ENCODE results near the gene PIR.

PIR gene

DNA sequence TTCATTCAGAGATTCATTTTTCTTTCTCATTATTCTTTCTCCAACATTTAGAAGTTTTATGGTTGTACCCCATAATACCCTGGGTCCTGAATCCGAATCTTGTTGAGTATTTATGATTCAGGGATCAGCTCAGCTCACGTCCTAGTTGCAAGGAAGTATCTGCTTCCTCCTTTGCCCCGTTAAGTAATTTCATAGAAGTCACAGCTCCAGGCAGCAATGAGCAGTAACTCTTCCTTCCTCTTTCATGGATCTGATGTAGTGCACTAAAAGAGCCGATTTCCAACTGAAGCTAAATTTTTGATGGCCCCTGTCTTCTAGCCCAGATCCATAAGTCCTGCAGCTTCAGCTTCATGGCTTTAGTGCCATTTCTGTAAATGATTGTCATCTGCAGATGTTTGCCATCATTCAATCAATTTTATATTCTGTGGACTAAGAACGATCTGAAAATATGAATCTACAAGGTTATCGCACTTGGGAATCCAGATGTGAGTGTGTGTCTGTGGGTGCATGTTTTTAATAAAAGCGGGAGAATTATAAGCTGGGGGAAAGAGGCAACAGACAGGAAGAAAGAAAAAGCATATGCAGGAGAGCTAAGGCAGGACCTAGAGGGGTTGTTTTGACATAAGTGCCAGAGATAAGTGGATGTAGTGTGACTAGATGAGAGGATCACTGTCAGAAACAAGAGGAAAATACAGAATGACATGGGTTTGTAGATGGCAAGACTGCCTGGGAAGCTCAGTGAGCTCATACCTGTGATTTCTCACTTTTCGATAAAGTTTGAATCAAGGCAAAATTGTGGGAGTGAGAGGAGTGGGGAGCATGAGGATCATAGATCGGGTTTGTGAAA is 126.4 kb downstream of the PIR start:
- TF ChIP-seq, protein P1, sequence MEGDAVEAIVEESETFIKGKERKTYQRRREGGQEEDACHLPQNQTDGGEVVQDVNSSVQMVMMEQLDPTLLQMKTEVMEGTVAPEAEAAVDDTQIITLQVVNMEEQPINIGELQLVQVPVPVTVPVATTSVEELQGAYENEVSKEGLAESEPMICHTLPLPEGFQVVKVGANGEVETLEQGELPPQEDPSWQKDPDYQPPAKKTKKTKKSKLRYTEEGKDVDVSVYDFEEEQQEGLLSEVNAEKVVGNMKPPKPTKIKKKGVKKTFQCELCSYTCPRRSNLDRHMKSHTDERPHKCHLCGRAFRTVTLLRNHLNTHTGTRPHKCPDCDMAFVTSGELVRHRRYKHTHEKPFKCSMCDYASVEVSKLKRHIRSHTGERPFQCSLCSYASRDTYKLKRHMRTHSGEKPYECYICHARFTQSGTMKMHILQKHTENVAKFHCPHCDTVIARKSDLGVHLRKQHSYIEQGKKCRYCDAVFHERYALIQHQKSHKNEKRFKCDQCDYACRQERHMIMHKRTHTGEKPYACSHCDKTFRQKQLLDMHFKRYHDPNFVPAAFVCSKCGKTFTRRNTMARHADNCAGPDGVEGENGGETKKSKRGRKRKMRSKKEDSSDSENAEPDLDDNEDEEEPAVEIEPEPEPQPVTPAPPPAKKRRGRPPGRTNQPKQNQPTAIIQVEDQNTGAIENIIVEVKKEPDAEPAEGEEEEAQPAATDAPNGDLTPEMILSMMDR (conservative IDR thresholded peaks at IDR 0.05; ENCODE audit: low read depth, low read length) = no peak
- no peak for DNase-seq (ENCODE audit: low read depth)
- no peak overlapping the region for H3K4me3 ChIP-seq (ENCODE audit: low read length)

DNA sequence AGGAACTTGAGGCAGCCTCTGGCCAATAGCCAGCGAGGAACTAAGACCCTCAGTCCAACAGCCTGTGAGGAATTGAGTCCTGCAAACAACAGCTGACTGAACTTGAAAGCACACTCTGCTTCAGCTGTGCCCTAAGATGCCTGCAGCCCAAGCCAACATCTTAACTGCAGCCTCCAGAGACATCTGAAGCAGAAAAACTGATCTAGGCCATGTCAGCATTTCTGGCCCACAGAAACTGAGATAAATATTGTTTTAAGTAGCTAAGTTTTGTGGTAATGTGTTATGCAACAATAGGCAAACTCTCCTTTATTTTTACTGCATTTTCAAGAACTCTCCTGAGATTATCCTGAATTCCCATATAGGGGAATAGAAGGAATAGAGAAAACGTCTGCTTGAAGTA is 133.4 kb downstream of the PIR start:
- DNase-seq (ENCODE audit: low read depth) = no peak

DNA sequence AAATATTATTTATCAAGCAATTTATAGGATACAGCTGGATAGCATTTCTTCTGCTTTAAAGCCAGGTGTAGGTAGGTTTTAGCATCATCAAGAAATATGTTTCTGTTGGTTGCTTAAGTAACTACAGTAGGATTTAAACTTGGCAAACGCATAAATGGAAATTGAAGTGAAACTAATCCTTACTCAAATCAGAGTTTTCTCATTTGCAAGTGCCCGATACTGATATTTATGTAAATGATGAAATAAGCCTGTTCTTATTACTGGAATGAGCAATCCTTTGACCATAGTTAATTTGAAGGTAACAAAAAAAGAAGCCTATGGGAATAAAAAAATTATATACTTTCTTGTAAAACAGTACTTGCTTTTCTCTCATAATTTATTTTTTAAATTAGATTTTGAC is 134.6 kb downstream of the PIR start:
- no peak overlapping the region for H3K4me3 ChIP-seq (ENCODE audit: low read length)
- no peak for DNase-seq (ENCODE audit: low read depth)
- TF ChIP-seq, protein P1 (conservative IDR thresholded peaks at IDR 0.05; ENCODE audit: low read depth, low read length) = no peak

More for the DNA sequence above, 133.4 kb downstream of the PIR start:
- no peak overlapping the region for H3K4me3 ChIP-seq (ENCODE audit: low read length)
- TF ChIP-seq, protein P1 (conservative IDR thresholded peaks at IDR 0.05; ENCODE audit: low read depth, low read length) = no peak

DNA sequence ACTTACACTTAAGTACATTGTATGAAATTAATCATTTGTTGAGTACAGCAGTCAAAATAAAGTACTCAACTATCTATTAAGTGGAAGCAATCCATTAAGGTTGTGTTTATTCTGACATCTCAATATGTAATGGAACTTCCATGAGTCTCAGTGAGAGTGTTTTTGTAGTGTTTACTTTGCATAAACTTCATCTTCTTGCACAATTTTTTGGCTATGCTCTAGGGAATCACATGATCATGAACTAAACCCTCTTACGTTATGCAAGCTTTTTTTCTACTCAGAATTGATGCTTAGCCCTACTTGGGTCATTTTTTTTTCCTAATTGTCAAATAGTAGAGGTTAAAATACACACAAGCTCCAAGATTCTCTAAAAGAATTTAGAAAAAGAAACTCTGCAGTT is 136.7 kb downstream of the PIR start:
- TF ChIP-seq, protein P1 (conservative IDR thresholded peaks at IDR 0.05; ENCODE audit: low read depth, low read length) = no peak
- H3K4me3 ChIP-seq (ENCODE audit: low read length) = no peak overlapping the region
- no peak for DNase-seq (ENCODE audit: low read depth)

DNA sequence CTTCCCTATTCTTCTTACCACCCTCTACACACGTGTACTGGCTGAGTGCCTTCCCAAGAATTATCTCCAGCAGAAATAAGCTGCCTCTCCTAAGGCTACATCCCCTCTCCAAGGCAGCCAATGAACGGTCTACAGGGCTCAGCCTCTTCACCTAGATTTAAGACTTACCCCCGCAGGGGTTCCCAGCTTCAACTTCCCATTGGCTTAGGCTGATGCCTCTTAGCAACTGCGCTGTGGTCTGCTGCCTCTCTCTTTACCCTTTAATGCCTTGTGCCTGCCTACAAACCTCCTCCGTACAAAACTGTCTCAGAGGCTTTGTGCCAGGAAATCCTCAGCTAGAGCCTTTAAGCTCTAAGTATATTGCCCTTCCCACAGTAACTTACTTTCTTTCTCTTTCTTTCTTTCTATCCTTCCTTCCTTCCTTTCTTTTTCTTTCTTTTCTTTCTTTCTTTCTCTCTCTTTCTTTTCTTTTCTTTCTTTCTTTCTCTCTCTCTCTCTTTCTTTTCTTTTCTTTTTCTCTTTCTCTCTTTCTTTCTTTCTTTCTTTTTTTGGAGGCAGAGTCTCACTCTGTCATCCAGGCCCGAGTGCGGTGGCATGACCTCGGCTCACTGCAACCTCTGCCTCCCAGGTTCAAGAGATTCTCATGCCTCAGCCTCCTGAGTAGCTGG is 142.7 kb downstream of the PIR start:
- no peak for DNase-seq (ENCODE audit: low read depth)
- TF ChIP-seq, protein P1 (conservative IDR thresholded peaks at IDR 0.05; ENCODE audit: low read depth, low read length) = no peak
- no peak overlapping the region for H3K4me3 ChIP-seq (ENCODE audit: low read length)

DNA sequence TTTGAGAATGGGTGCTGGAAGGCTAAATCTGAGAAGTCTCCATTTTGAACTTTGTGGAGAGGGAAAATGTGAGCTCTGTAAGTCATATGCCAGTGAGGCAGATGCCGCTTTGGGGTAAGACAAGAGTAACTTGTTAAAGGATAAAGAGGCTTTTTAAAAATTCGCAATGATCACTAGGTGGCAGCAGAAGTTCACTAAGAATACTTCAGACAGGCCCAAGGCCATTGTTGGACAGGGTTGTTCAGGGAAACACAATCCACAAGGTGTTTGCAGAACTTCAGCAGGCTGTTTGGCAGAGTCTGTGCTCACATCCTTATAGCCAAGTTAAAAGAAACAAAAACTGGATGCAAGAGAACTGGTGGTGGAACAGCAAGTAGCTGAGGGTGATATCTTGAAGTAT is 144.1 kb downstream of the PIR start:
- TF ChIP-seq, protein P1 (conservative IDR thresholded peaks at IDR 0.05; ENCODE audit: low read depth, low read length) = peak; percentile 53
- no peak overlapping the region for H3K4me3 ChIP-seq (ENCODE audit: low read length)
- DNase-seq (ENCODE audit: low read depth) = no peak

DNA sequence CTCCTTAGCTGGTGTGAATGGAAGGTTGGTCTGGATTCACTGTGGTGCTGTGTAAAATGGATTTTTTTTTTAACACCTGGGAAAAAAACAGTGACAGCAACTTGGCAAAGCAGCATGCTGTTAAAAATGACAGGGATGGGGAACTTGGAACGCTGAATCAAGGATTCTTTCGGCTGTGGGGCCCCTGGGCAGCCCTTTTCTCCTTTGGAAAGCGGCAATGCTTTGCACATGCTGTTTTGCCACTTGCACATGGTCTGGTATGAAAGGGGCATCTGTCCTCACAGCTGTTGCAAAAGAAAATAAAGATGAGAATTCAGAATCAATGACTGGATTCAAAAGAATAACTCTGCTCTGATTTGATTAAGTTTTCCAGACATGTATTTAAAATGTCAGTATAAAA is 147.2 kb downstream of the PIR start:
- no peak for DNase-seq (ENCODE audit: low read depth)
- TF ChIP-seq, protein P1 (conservative IDR thresholded peaks at IDR 0.05; ENCODE audit: low read depth, low read length) = no peak
- no peak overlapping the region for H3K4me3 ChIP-seq (ENCODE audit: low read length)
